K562 (cell line): ENCODE results near the gene PAPSS2. TPM values are rescaled to one million over a fixed set of nuclear protein-coding genes. Genes with fewer than 3 reads are reported as not detected.

Experiments used
- ATAC-seq: fragments of 200-7000 bp; cut with Tn5 transposase; 3 replicates; pipeline ENCODE4 v1.9.1; 2020; ENCODE audit warnings: moderate library complexity
- BruUV-seq: library from RNA; stranded (reverse); fragments of 400-500 nt; replicated peaks from 2 replicates; lab custom pipeline; 2021; lab: Mats Ljungman, UMichigan
- CTCF ChIA-PET: fragments of 300-600 bp; formaldehyde crosslinking; extraction: SDS; loops from one replicate; lab custom pipeline; 2021; ENCODE audit warnings: low intra/inter-chr PET ratio; lab: Yijun Ruan, JAX
- POLR2A ChIA-PET: fragments of 300-600, 350-650 bp; sonication (Branson Sonifier 250); formaldehyde crosslinking; extraction: SDS; loops from one replicate; lab custom pipeline; 2021; ENCODE audit warnings: antibody characterized with exemption, inconsistent platforms; lab: Yijun Ruan, JAX
- DNase-seq, 4 experiments: peaks; one replicate each; pipeline versions ENCODE4 v3.0.0 to v3.0.0-alpha.2; 2011 to 2018; ENCODE audit warnings: low spot score in 3 of 4, mixed read lengths in 3 of 4; ENCODE audit errors: extremely low read depth in 1 of 4
- FAIRE-seq: peaks from 2 replicates; lab custom pipeline; 2011; peaks lifted over from hg19 to GRCh38; lab: Jason Lieb, UNC
- H2AFZ ChIP-seq: 2 replicates; pipeline ENCODE4 v1.6.0; 2011; ENCODE audit warnings: low read depth, low read length, control low read depth, inconsistent platforms
- H3K27ac ChIP-seq: fragments of 200-600 bp; 3 replicates; pipeline ENCODE4 v1.8.0; 2011; ENCODE audit warnings: low read depth, mild to moderate bottlenecking, control low read depth, inconsistent platforms, low read length, moderate library complexity, mixed read lengths; ENCODE audit errors: extremely low read depth
- H3K27me3 ChIP-seq, 2 experiments: fragments of 300-600 bp in 1 of 2; 2 replicates in 1 of 2; 3 replicates in 1 of 2; pipeline versions ENCODE4 v1.6.0 to v1.8.0; 2011; ENCODE audit warnings: inconsistent platforms in 2 of 2, low read length in 2 of 2, mild to moderate bottlenecking in 1 of 2, mixed read lengths in 1 of 2, moderate library complexity in 1 of 2; ENCODE audit not compliant: control insufficient read depth in 2 of 2, insufficient read depth in 2 of 2
- H3K36me3 ChIP-seq: fragments of 300-600 bp; 3 replicates; pipeline ENCODE4 v1.8.0; 2011; ENCODE audit warnings: mild to moderate bottlenecking, low read length, inconsistent platforms; ENCODE audit not compliant: control insufficient read depth, insufficient read depth
- H3K4me1 ChIP-seq, 2 experiments: fragments of 200-600 bp in 1 of 2; replicated peaks in 1 of 2; 2 replicates in 1 of 2; 3 replicates in 1 of 2; pipeline versions ENCODE4 v1.5.1 to v1.8.0; 2011; ENCODE audit warnings: inconsistent platforms in 2 of 2, low read length in 2 of 2, mild to moderate bottlenecking in 1 of 2, mixed read lengths in 1 of 2, moderate library complexity in 1 of 2; ENCODE audit not compliant: control insufficient read depth in 2 of 2, insufficient read depth in 2 of 2
- H3K4me2 ChIP-seq: 2 replicates; pipeline ENCODE4 v1.6.1; 2011; ENCODE audit warnings: low read length, control low read depth, inconsistent platforms, mixed read lengths; ENCODE audit not compliant: insufficient read depth
- H3K4me3 ChIP-seq: fragments of 200-600 bp; sonication (generic), shearing (Covaris generic); 2 replicates; pipeline ENCODE4 v1.5.1; 2016; ENCODE audit warnings: control low read depth, inconsistent platforms
- H3K79me2 ChIP-seq: fragments of 200-600 bp; 3 replicates; pipeline ENCODE4 v1.8.0; 2011; ENCODE audit warnings: low read length, inconsistent platforms; ENCODE audit not compliant: control insufficient read depth, insufficient read depth
- H3K9ac ChIP-seq, 2 experiments: 2 replicates each; pipeline versions ENCODE4 v1.6.0 to v1.6.1; 2011; ENCODE audit warnings: low read depth in 2 of 2, low read length in 2 of 2, control low read depth in 1 of 2, inconsistent platforms in 1 of 2, mild to moderate bottlenecking in 1 of 2, mixed read lengths in 1 of 2; ENCODE audit not compliant: insufficient read depth in 1 of 2
- H3K9me1 ChIP-seq: one replicate; pipeline ENCODE4 v1.6.0; 2011; ENCODE audit warnings: inconsistent platforms, mild to moderate bottlenecking, low read length, moderate library complexity; ENCODE audit not compliant: control insufficient read depth, insufficient read depth
- H3K9me3 ChIP-seq: replicated peaks from 2 replicates; pipeline ENCODE4 v1.5.1; 2011; ENCODE audit warnings: low read depth, low read length, inconsistent platforms; ENCODE audit not compliant: control insufficient read depth, insufficient read depth
- H4K20me1 ChIP-seq: replicated peaks from 2 replicates; pipeline ENCODE4 v1.6.1; 2011; ENCODE audit warnings: low read length, inconsistent platforms, mixed read lengths; ENCODE audit not compliant: control insufficient read depth, insufficient read depth
- ATF7 ChIP-seq: fragments of 450-650 bp; IDR thresholded peaks from 2 replicates; pipeline ENCODE4 v1.7.1; 2014; ENCODE audit warnings: mild to moderate bottlenecking, moderate library complexity
- CGGBP1 ChIP-seq: fragments of 250-450 bp; sonication (Bioruptor Pico); IDR thresholded peaks from 2 replicates; pipeline ENCODE4 v1.9.0; 2021; ENCODE audit warnings: mild to moderate bottlenecking
- FOXM1 ChIP-seq, 2 experiments: fragments of 450-650 bp in 1 of 2; sonication (generic) in 1 of 2; formaldehyde crosslinking in 1 of 2; IDR thresholded peaks; 2 replicates each; pipeline versions ENCODE4 v1.6.1 to v1.9.0; 2017 to 2022; ENCODE audit warnings: low read depth in 2 of 2, mild to moderate bottlenecking in 2 of 2, missing genetic modification reagents in 1 of 2, moderate library complexity in 1 of 2
- MEF2D ChIP-seq: conservative IDR thresholded peaks from 2 replicates; pipeline ENCODE4 v1.6.1; 2016; ENCODE audit warnings: low read depth, missing genetic modification characterization, missing compliant biosample characterization
- MIER1 ChIP-seq: fragments of 450-650 bp; IDR thresholded peaks from 2 replicates; pipeline ENCODE4 v1.6.1; 2016; ENCODE audit warnings: antibody characterized with exemption, mild to moderate bottlenecking, low read depth
- RBM22 ChIP-seq: fragments of 200-400 bp; formaldehyde crosslinking; IDR thresholded peaks from 2 replicates; pipeline ENCODE4 v1.6.1; 2018; ENCODE audit warnings: low read length, low read depth; ENCODE audit not compliant: poor library complexity, severe bottlenecking
- REST ChIP-seq, 2 experiments: fragments of 450-650 bp; formaldehyde crosslinking in 1 of 2; IDR thresholded peaks; 2 replicates each; pipeline versions ENCODE4 v1.4.0 to v1.6.1; 2014 to 2020; ENCODE audit warnings: mild to moderate bottlenecking in 2 of 2, borderline replicate concordance in 1 of 2, low read depth in 1 of 2
- ZBTB11 ChIP-seq, 3 experiments: fragments of 200-800 bp in 1 of 3; fragments of 250-450 bp in 1 of 3; fragments of 450-650 bp in 1 of 3; sonication (Bioruptor Pico) in 1 of 3; sonication (Bioruptor generic) in 1 of 3; formaldehyde crosslinking in 1 of 3; IDR thresholded peaks; 2 replicates each; pipeline versions ENCODE4 v1.6.1 to v1.8.0; 2016 to 2022; ENCODE audit warnings: mild to moderate bottlenecking in 2 of 3, missing genetic modification characterization in 2 of 3, missing compliant biosample characterization in 1 of 3, moderate library complexity in 1 of 3
- WGBS: fragments of 100-300 bp; shearing (Covaris generic); methylation state at CpG from one replicate; pipeline ENCODE4 v1.1.6; 2016; ENCODE audit warnings: low coverage, mixed read lengths; ENCODE audit not compliant: insufficient coverage; ENCODE audit errors: missing lambda C conversion rate; 5-methylcytosine and 5-hydroxymethylcytosine counted together
- in situ Hi-C: fragments of 300-500 bp; cut with MboI; formaldehyde crosslinking; loops from 4 replicates; pipeline ENCODE4 v1.15.0; 2018; ENCODE audit warnings: inconsistent platforms, mixed read lengths
- intact Hi-C: fragments of 100-400 bp; cut with micrococcal nuclease; formaldehyde crosslinking; loops from 2 replicates; pipeline ENCODE4 v1.14.2; 2022
- polyA plus RNA-seq, 8 experiments: library from polyadenylated mRNA; depleted of rRNA in 4 of 8; stranded (reverse) in 5 of 8; unstranded in 3 of 8; fragments of >200 nt; fragmentation: Nextera tagmentation in 2 of 8; fragmentation: Illumina TruSeq in 1 of 8; extraction: Ambion mirVana in 2 of 8; extraction: Trizol in 1 of 8; gene quantifications; 2 replicates each; pipeline versions ENCODE4 v1.2.1 to v1.2.3, GENCODE V29; 2011 to 2014; ENCODE audit warnings: inconsistent platforms in 1 of 8, missing spikeins in 1 of 8
- total RNA-seq, 7 experiments: library from RNA; depleted of rRNA in 6 of 7; stranded (reverse); fragments of >200 nt in 6 of 7; fragmentation: Illumina TruSeq in 2 of 7; extraction: Trizol in 2 of 7; gene quantifications; 2 replicates each; pipeline versions ENCODE4 v1.2.1 to v1.2.3, GENCODE V29; 2011 to 2021; ENCODE audit warnings: low replicate concordance in 1 of 7

Gene PAPSS2
- total and polyA plus RNA-seq, 9 of the 15 experiments (the other 6 are each of a cell fraction or from before 2014, with no cell fraction given): 0.01 to 0.29 TPM; not detected in 7

- Histone ChIP-seq H3K27ac (no peak overlapping the region), H3K4me3 (no peak overlapping the region), H3K4me1 (no peaks in the 10 kb centered on the region), H4K20me1 (no peaks in the 10 kb centered on the region), H3K9ac (no peak overlapping the region), H3K27me3 (0 out of 5 replicates have a peak, but pooled peaks cover 0 to 2% of the 10 kb centered on the region in 2 experiments), H3K9me3 (no peaks in the 10 kb centered on the region), H3K79me2 (no peaks in the 10 kb centered on the region), H3K4me2 (no peak overlapping the region), H3K9me1 (no peaks in the 10 kb centered on the region), H2AFZ (peak overlapping the region; percentile 44; the same call in 1 of the 2 replicates), H3K36me3 (no peaks in the 10 kb centered on the region)
- POLR2A ChIA-PET: no interaction called here
- no peak for ATAC-seq
- WGBS: 8% methylated on average over 5 of the region's 5 CpGs
- in situ Hi-C loops (no loop called here), intact Hi-C loops (no loop called here)
- CTCF ChIA-PET: no interaction called here
- no TSS peak for BruUV-seq
- DNase-seq: no peak
- FAIRE-seq: no peak
- TF ChIP-seq CGGBP1 (no peak), FOXM1 (IDR thresholded peaks at IDR 0.05; ENCODE audit: low read depth) (no peak), FOXM1 (CRISPR knock-in tag; IDR thresholded peaks at IDR 0.05; ENCODE audit: low read depth) (no peak), ZBTB11 (CRISPR knock-in tag; IDR thresholded peaks at IDR 0.05) (no peak), RBM22 (no peak), ATF7 (no peak), MIER1 (no peak), MEF2D (tag) (no peak), REST (IDR thresholded peaks at IDR 0.05; ENCODE audit: borderline replicate concordance) (no peak), REST (CRISPR knock-in tag; IDR thresholded peaks at IDR 0.05; ENCODE audit: low read depth) (no peak)
Observed at GRCh38 chr10:87668324-87669074, 8.8 kb downstream of the PAPSS2 start.
